ENCODE results near the gene HEATR3. TPM values are rescaled to one million over a fixed set of nuclear protein-coding genes. Genes with fewer than 3 reads are reported as not detected.

Gene HEATR3
- total and polyA plus RNA-seq, 2 experiments from 2014 or later, result 7.5 to 29.9 TPM

GRCh38 chr16:50154420-50154950 lies 88.7 kb downstream of the HEATR3 start:
- peak; percentile 25 for DNase-seq (ENCODE audit: low spot score)
- Mint-ChIP-seq H3K27me3 (ENCODE audit: insufficient read depth, low read depth, poor library complexity) (peaks cover 5% of the 10 kb centered on the region), H3K36me3 (ENCODE audit: low read depth) (peaks cover 2% of the 10 kb centered on the region; the same call in 1 of the 3 replicates), H3K4me1 (peaks cover 19% of the 10 kb centered on the region), H3K27ac (no peak overlapping the region), H3K4me3 (peak overlapping the region; percentile 65), H3K9me3 (no peaks in the 10 kb centered on the region)
- Histone ChIP-seq H3K4me1 (ENCODE audit: insufficient read depth) (peaks cover 16% of the 10 kb centered on the region), H4K20me1 (replicated peaks; ENCODE audit: insufficient read depth) (peaks cover 31% of the 10 kb centered on the region), H3K9me2 (ENCODE audit: insufficient read depth) (no peaks in the 10 kb centered on the region), H3F3A (replicated peaks; ENCODE audit: low read depth) (no peaks in the 10 kb centered on the region), H3K36me3 (ENCODE audit: insufficient read depth) (no peaks in the 10 kb centered on the region), H3K79me2 (replicated peaks; ENCODE audit: insufficient read depth) (peaks cover 57% of the 10 kb centered on the region), H2AFZ (no peak overlapping the region), H3K4me3 (peak overlapping the region; percentile 90), H3K27me3 (ENCODE audit: insufficient read depth) (no peaks in the 10 kb centered on the region), H3K4me2 (peak overlapping the region; percentile 94), H3K27ac (ENCODE audit: low read depth) (no peak overlapping the region)
- no peak for ATAC-seq
- no peak for TF ChIP-seq REST (IDR thresholded peaks at IDR 0.05; ENCODE audit: unreplicated experiment)
- TF ChIP-seq ZNF331 (CRISPR knock-in tag; IDR thresholded peaks at IDR 0.05; ENCODE audit: low read depth), result no peak
- TF ChIP-seq ETS1 (IDR thresholded peaks at IDR 0.05), result no peak
- no peak for TF ChIP-seq CREB1 (CRISPR knock-in tag; IDR thresholded peaks at IDR 0.05; ENCODE audit: low read depth)

- peaks cover 19% of the 10 kb centered on the region for H3K4me1 Mint-ChIP-seq
- peaks cover 16% of the 10 kb centered on the region for H3K4me1 ChIP-seq (ENCODE audit: insufficient read depth)
- no peaks in the 10 kb centered on the region for H3F3A ChIP-seq (replicated peaks; ENCODE audit: low read depth)
- peaks cover 5% of the 10 kb centered on the region for H3K27me3 Mint-ChIP-seq (ENCODE audit: insufficient read depth, low read depth, poor library complexity)
- no peak for DNase-seq (ENCODE audit: low spot score)
- no peak overlapping the region for H3K27ac Mint-ChIP-seq
- H3K4me3 Mint-ChIP-seq, result peak overlapping the region; percentile 65; the same call in 1 of the 3 replicates
- no peaks in the 10 kb centered on the region for H3K9me3 Mint-ChIP-seq
- no peak overlapping the region for H2AFZ ChIP-seq
- no peaks in the 10 kb centered on the region for H3K36me3 ChIP-seq (ENCODE audit: insufficient read depth)
- H3K4me2 ChIP-seq, result peak overlapping the region; percentile 94
- H4K20me1 ChIP-seq (replicated peaks; ENCODE audit: insufficient read depth), result peaks cover 41% of the 10 kb centered on the region
- H3K9me2 ChIP-seq (ENCODE audit: insufficient read depth), result no peaks in the 10 kb centered on the region
- no peak overlapping the region for H3K27ac ChIP-seq (ENCODE audit: low read depth)
- ATAC-seq, result no peak
- H3K27me3 ChIP-seq (ENCODE audit: insufficient read depth), result no peaks in the 10 kb centered on the region
- peaks cover 2% of the 10 kb centered on the region; the same call in 1 of the 3 replicates for H3K36me3 Mint-ChIP-seq (ENCODE audit: low read depth)
- H3K79me2 ChIP-seq (replicated peaks; ENCODE audit: insufficient read depth), result peaks cover 72% of the 10 kb centered on the region
- peak overlapping the region; percentile 90 for H3K4me3 ChIP-seq
- TF ChIP-seq ZNF114 (CRISPR knock-in tag; IDR thresholded peaks at IDR 0.05) (no peak), ZNF331 (CRISPR knock-in tag; IDR thresholded peaks at IDR 0.05; ENCODE audit: low read depth) (no peak), POLR2AphosphoS5 (IDR thresholded peaks at IDR 0.05; ENCODE audit: low read depth) (no peak), ETS1 (IDR thresholded peaks at IDR 0.05) (no peak), REST (IDR thresholded peaks at IDR 0.05; ENCODE audit: unreplicated experiment) (no peak), NANOG (IDR thresholded peaks at IDR 0.05; ENCODE audit: borderline replicate concordance) (no peak), CTCF (conservative IDR thresholded peaks at IDR 0.05; ENCODE audit: low read depth in 2 of 2) (no peak)
These were observed 90.2 kb downstream of the HEATR3 start for GRCh38 chr16:50155925-50156324.
